GM23338 (cell line): ENCODE data around the gene UQCR11. TPM values are rescaled to one million over a fixed set of nuclear protein-coding genes. Genes with fewer than 3 reads are reported as not detected.

Experiments
- ATAC-seq: fragments of 200-7000 bp; cut with Tn5 transposase; 3 replicates; pipeline ENCODE4 v1.9.1; 2020
- DNase-seq: peaks from one replicate; pipeline ENCODE4 v3.0.0-alpha.2; 2015; ENCODE audit warnings: low spot score
- H2AFZ ChIP-seq: fragments of 200-600 bp; sonication (generic); 2 replicates; pipeline ENCODE4 v1.8.0; 2016; ENCODE audit warnings: antibody characterized with exemption, mild to moderate bottlenecking, moderate library complexity
- H3F3A ChIP-seq: fragments of 200-600 bp; sonication (generic); replicated peaks from 2 replicates; pipeline ENCODE4 v1.8.0; 2017; ENCODE audit warnings: antibody characterized with exemption, mixed run types, low read depth
- H3K27ac ChIP-seq: fragments of 200-600 bp; sonication (generic); 2 replicates; pipeline ENCODE4 v1.6.1; 2016; ENCODE audit warnings: low read depth
- H3K27me3 ChIP-seq: fragments of 200-600 bp; sonication (generic); 2 replicates; pipeline ENCODE4 v1.8.0; 2016; ENCODE audit warnings: mild to moderate bottlenecking, mixed run types, moderate library complexity; ENCODE audit not compliant: insufficient read depth
- H3K36me3 ChIP-seq: fragments of 200-600 bp; sonication (generic); 2 replicates; pipeline ENCODE4 v1.8.0; 2016; ENCODE audit warnings: mild to moderate bottlenecking; ENCODE audit not compliant: insufficient read depth
- H3K4me1 ChIP-seq: fragments of 200-600 bp; sonication (generic); 2 replicates; pipeline ENCODE4 v1.8.0; 2016; ENCODE audit warnings: mild to moderate bottlenecking, moderate library complexity; ENCODE audit not compliant: insufficient read depth
- H3K4me2 ChIP-seq: fragments of 200-600 bp; sonication (generic); 2 replicates; pipeline ENCODE4 v1.7.1; 2017; ENCODE audit warnings: mixed run types
- H3K4me3 ChIP-seq: fragments of 200-600 bp; sonication (generic); 2 replicates; pipeline ENCODE4 v1.6.1; 2016; ENCODE audit warnings: mixed run types
- H3K79me2 ChIP-seq: fragments of 200-600 bp; sonication (generic); replicated peaks from 2 replicates; pipeline ENCODE4 v1.8.0; 2017; ENCODE audit warnings: mild to moderate bottlenecking; ENCODE audit not compliant: insufficient read depth
- H3K9me2 ChIP-seq: fragments of 200-600 bp; sonication (generic); 2 replicates; pipeline ENCODE4 v1.8.0; 2017; ENCODE audit not compliant: insufficient read depth
- H4K20me1 ChIP-seq: fragments of 200-600 bp; sonication (generic); replicated peaks from 2 replicates; pipeline ENCODE4 v1.8.0; 2017; ENCODE audit warnings: mild to moderate bottlenecking; ENCODE audit not compliant: insufficient read depth
- H3K27ac Mint-ChIP-seq: 2 replicates; pipeline ENCODE4 v1.8.0; 2020; ENCODE audit warnings: inconsistent platforms, mild to moderate bottlenecking, moderate library complexity, mixed read lengths
- H3K27me3 Mint-ChIP-seq: 3 replicates; pipeline ENCODE4 v1.8.0; 2022; ENCODE audit warnings: low read depth, mild to moderate bottlenecking, moderate library complexity, mixed read lengths, inconsistent platforms; ENCODE audit not compliant: insufficient read depth, poor library complexity
- H3K36me3 Mint-ChIP-seq: 3 replicates; pipeline ENCODE4 v1.8.0; 2021; ENCODE audit warnings: low read depth, mild to moderate bottlenecking, inconsistent platforms, moderate library complexity, mixed read lengths
- H3K4me1 Mint-ChIP-seq: 3 replicates; pipeline ENCODE4 v1.8.0; 2020; ENCODE audit warnings: mild to moderate bottlenecking, inconsistent platforms, mixed read lengths
- H3K4me3 Mint-ChIP-seq: 3 replicates; pipeline ENCODE4 v1.8.0; 2021; ENCODE audit warnings: moderate library complexity, mild to moderate bottlenecking, inconsistent platforms, mixed read lengths
- H3K9me3 Mint-ChIP-seq: 3 replicates; pipeline ENCODE4 v1.8.0; 2020; ENCODE audit warnings: moderate library complexity, mild to moderate bottlenecking, inconsistent platforms, mixed read lengths
- CREB1 ChIP-seq: fragments of 250-450 bp; sonication (Bioruptor Pico); IDR thresholded peaks from 2 replicates; pipeline ENCODE4 v1.5.0; 2020; ENCODE audit warnings: low read depth, mild to moderate bottlenecking, moderate library complexity
- CTCF ChIP-seq, 2 experiments: fragments of 200-600 bp in 1 of 2; sonication (generic) in 1 of 2; conservative IDR thresholded peaks; 2 replicates each; pipeline versions ENCODE4 v1.5.1 to v1.6.1; 2016 to 2017; ENCODE audit warnings: antibody characterized with exemption in 2 of 2, low read depth in 2 of 2, mild to moderate bottlenecking in 2 of 2, moderate library complexity in 1 of 2
- ETS1 ChIP-seq: IDR thresholded peaks from 2 replicates; pipeline ENCODE4 v1.6.1; 2016; ENCODE audit warnings: antibody characterized with exemption
- EZH2phosphoT487 ChIP-seq: fragments of 200-600 bp; sonication (generic); IDR thresholded peaks from one replicate; pipeline ENCODE4 v1.8.1; 2018; ENCODE audit warnings: antibody characterized with exemption; ENCODE audit not compliant: unreplicated experiment
- NANOG ChIP-seq: IDR thresholded peaks from 2 replicates; pipeline ENCODE4 v1.6.1; 2016; ENCODE audit warnings: antibody characterized with exemption, borderline replicate concordance
- REST ChIP-seq: IDR thresholded peaks from one replicate; pipeline ENCODE4 v1.6.1; 2018; ENCODE audit warnings: antibody characterized with exemption; ENCODE audit not compliant: unreplicated experiment
- ZNF114 ChIP-seq: fragments of 250-450 bp; sonication (Bioruptor Pico); IDR thresholded peaks from 2 replicates; pipeline ENCODE4 v1.5.0; 2020; ENCODE audit warnings: mild to moderate bottlenecking, moderate library complexity
- ZNF331 ChIP-seq: fragments of 250-450 bp; sonication (Bioruptor Pico); IDR thresholded peaks from 2 replicates; pipeline ENCODE4 v1.5.0; 2020; ENCODE audit warnings: low read depth, mild to moderate bottlenecking, moderate library complexity
- polyA plus RNA-seq: library from polyadenylated mRNA; unstranded; fragments of >200 nt; fragmentation: Nextera tagmentation; extraction: Ambion mirVana; gene quantifications from 2 replicates; pipeline ENCODE4 v1.2.1, GENCODE V29; 2016
- total RNA-seq: library from RNA; depleted of rRNA; stranded (reverse); fragments of >200 nt; shearing (Covaris generic); gene quantifications from 2 replicates; pipeline ENCODE4 v1.2.3, GENCODE V29; 2014

The UQCR11 gene
- total and polyA plus RNA-seq, 2 experiments from 2014 or later, result 46.4 to 413 TPM

GRCh38 chr19:1630811-1631210 lies 25.5 kb upstream of the UQCR11 start:
- ATAC-seq (no peak), DNase-seq (no peak)
- H3K27ac ChIP-seq, result no peak overlapping the region
- no peak overlapping the region for H3K27ac Mint-ChIP-seq
- H3K4me3 Mint-ChIP-seq, result no peak overlapping the region
- H3K4me3 ChIP-seq, result no peak overlapping the region
- no peak overlapping the region for H2AFZ ChIP-seq
- H3K27me3 ChIP-seq, result no peaks in the 10 kb centered on the region
- peaks cover 36% of the 10 kb centered on the region for H3K36me3 Mint-ChIP-seq
- H3K9me3 Mint-ChIP-seq, result peaks cover 8% of the 10 kb centered on the region
- H3F3A ChIP-seq, result peaks cover 3% of the 10 kb centered on the region; the same call in 1 of the 2 replicates
- 0 out of 2 replicates have a peak, but pooled peaks cover 1% of the 10 kb centered on the region for H3K36me3 ChIP-seq
- H3K9me2 ChIP-seq, result no peaks in the 10 kb centered on the region
- no peaks in the 10 kb centered on the region for H3K4me1 ChIP-seq
- peaks cover 38% of the 10 kb centered on the region for H4K20me1 ChIP-seq
- TF ChIP-seq ETS1, result no peak
- no peak for TF ChIP-seq CREB1
- no peak for TF ChIP-seq ZNF114 (CRISPR knock-in tag)
- TF ChIP-seq NANOG, result no peak
- H3K27me3 Mint-ChIP-seq, result peaks cover 8% of the 10 kb centered on the region
- H3K4me2 ChIP-seq, result no peak overlapping the region
- H3K4me1 Mint-ChIP-seq, result no peaks in the 10 kb centered on the region
- H3K79me2 ChIP-seq, result peaks cover 19% of the 10 kb centered on the region

- Histone ChIP-seq H4K20me1 (peaks cover 31% of the 10 kb centered on the region), H2AFZ (no peak overlapping the region), H3K4me3 (no peak overlapping the region), H3K9me2 (no peaks in the 10 kb centered on the region), H3K79me2 (peaks cover 11% of the 10 kb centered on the region), H3K36me3 (0 out of 2 replicates have a peak, but pooled peaks cover under 1% of the 10 kb centered on the region), H3K4me2 (no peak overlapping the region), H3K27me3 (no peaks in the 10 kb centered on the region), H3K4me1 (no peaks in the 10 kb centered on the region), H3K27ac (no peak overlapping the region), H3F3A (peaks cover 4% of the 10 kb centered on the region; the same call in 1 of the 2 replicates)
- Mint-ChIP-seq H3K4me3 (no peak overlapping the region), H3K4me1 (no peaks in the 10 kb centered on the region), H3K27ac (no peak overlapping the region), H3K27me3 (peaks cover 8% of the 10 kb centered on the region), H3K36me3 (peaks cover 34% of the 10 kb centered on the region), H3K9me3 (peaks cover under 1% of the 10 kb centered on the region; the same call in 1 of the 3 replicates)
- ATAC-seq, result no peak
- no peak for DNase-seq
- TF ChIP-seq ZNF331 (no peak), REST (no peak), CREB1 (no peak), CTCF (conservative IDR thresholded peaks at IDR 0.05; ENCODE audit: low read depth in 2 of 2) (no peak), EZH2phosphoT487 (no peak), ETS1 (no peak)
Observed at GRCh38 chr19:1630012-1630411, 24.8 kb upstream of the UQCR11 start.
